ENCODE results near the gene RETREG2.

Gene RETREG2, protein sequence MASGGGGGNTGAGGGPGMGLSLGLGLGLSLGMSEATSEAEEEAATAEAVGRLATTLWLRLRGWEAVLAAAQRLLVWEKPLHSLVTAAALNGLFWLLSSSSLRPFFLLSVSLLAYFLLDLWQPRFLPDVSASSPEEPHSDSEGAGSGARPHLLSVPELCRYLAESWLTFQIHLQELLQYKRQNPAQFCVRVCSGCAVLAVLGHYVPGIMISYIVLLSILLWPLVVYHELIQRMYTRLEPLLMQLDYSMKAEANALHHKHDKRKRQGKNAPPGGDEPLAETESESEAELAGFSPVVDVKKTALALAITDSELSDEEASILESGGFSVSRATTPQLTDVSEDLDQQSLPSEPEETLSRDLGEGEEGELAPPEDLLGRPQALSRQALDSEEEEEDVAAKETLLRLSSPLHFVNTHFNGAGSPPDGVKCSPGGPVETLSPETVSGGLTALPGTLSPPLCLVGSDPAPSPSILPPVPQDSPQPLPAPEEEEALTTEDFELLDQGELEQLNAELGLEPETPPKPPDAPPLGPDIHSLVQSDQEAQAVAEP

DNA sequence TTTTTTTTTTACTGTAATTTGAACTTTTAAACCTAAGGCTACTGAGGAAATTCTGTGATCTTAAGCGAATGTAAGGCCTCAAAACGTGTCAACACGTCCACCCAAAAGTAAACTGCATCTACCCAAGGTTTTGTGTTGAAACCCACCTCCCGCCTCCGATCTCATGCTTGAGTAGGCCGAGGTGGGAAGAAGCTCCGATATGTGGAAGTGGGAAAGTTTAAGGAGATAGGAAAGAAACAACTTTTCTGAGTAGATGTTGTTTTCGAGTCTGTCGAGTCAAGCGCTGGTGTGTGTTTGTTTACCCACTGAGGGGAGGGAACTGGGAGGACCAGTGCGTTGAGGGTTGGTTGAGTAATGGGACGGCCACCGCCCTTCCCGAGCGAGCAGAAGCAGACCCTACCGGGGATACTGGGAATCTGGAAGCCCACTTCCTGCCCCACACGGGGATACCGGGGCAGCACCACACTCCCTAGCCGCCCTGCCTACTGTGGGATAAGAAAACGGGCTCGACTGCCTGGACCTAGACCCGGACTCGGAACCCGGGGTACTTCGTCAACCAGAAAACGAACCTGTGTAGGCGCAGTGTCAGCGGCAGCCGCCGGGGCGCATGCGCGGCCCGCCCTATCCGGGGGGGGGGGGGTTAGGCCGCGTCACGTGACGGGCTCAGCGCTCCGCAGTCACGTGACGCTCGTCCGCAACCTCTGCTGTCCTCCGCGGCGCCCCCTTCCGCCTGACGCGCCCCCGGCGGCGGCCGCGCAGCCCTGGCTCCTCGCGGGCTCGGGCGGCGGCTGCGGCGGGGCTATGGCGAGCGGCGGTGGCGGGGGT, at the start of gene RETREG2:
RETREG2 (plus strand) TSS at position 724 of the 825 bp plus-strand sequence; CDS start at position 802, 78 bp downstream.
- peak; percentile 78 for DNase-seq

DNA sequence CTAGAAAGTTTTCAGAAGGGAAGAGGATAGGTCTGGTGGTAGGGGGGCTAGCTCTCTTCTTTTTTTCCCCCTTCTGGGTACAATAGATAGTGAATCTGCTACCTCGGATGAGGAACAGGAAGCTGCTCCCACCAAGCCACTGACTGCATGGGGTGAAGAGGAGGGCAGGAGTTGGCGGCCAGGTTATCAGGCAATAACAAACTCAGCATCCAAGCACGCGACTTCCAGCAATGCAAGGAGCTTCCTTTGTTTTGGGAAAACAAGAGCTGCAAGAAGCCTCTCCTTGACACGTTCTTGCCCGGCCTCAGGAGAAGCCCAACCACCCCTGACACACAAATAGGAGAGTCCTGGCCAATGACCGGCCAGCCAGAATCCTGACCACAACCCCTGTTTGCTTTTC, 49.7 kb upstream of the RETREG2 start:
- DNase-seq = no peak

DNA sequence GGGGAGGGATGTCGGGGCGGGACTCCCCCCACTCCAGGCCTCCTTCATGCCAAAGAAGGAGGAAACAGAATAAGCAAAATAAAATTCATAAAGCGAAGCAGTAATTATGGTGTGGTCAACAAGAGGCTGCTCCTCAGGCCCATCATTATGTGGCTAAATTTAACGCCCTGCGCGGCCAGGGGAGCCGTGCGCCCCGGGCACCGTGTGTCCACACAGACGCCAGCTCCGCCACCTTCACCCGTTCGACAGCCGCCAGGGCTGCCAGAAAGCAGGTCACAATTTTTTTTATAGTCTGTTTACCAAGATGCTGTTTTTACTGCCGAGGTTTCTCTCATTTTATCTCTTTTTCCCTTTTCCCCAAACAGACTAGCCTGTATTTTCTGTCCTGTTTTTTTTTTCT, 48.5 kb upstream of the RETREG2 start:
- no peak for DNase-seq

DNA sequence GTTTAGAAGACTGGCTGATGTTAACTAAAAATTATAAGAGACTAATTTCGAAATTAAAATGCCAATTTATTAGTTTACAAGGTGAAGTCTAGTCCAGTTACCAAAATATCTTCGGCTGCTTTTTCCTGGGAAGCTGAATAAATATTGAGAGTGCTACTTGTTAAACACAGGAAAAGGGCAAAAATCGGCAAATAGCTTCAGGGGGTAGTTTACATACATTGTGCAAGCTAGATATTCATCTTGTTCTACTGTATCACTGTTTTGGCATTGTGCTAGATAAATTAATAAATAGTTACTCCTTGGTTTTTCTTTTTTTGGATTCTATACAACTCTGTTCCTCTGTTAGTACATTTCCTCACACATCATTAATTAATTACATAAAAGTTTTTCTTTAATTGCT, 46.7 kb upstream of the RETREG2 start:
- no peak for DNase-seq

DNA sequence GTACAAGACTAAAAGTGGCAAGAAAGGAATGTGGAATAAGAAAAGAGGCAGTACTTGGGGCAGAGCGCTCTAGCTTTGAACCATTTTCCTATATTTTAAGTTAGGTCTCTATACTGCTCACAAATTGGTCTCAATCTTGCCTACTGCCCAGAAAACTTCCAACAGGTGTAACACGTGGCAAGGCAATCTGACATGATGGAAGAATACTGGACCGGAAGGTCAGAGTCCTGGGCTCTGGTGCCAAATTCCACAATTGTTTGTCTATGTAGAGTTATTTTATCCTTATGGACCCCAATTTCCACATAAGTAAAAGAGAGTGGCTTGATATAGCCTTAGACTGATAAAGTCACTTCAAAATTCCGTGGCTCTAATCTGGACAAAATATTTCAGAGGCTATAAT, 46.3 kb upstream of the RETREG2 start:
- DNase-seq = no peak

DNA sequence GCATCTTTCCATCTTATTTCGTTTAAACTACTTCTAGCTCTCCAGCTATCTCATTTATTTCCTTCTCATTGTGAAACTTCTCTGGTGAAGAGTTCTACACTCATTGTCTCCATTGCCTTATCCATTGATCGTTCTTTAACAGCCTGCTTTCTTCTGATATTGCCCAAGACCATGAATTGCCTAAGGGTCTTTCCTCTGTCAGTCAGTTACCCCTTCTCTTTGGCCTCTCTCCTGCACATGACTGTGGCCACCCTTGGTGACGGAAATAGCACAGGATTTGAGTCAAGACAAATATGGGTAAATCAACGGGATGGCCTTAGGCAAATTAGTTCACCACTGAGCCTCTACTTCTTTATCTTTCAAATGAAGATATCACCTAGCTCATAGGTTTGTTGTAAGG, 44.1 kb upstream of the RETREG2 start:
- DNase-seq = no peak

DNA sequence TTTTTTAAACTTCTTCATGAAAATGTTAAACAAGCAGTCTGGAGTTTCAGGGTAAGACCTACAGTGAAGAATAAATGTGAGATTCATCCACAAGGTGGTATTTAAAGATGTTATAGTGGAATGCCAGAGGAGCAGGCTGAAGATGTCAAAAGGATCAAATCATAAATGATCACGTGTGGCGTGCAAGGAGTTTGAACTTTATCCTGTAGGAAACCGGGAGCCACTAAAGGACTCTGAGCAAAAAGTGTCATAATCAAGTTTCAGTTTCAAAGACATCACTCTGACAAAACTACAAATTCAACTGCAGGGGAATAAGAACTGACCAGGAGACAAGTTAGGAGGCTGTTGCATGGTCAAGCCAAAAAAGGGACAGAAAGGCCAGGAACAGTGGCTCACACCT, 37.4 kb upstream of the RETREG2 start:
- no peak for DNase-seq

DNA sequence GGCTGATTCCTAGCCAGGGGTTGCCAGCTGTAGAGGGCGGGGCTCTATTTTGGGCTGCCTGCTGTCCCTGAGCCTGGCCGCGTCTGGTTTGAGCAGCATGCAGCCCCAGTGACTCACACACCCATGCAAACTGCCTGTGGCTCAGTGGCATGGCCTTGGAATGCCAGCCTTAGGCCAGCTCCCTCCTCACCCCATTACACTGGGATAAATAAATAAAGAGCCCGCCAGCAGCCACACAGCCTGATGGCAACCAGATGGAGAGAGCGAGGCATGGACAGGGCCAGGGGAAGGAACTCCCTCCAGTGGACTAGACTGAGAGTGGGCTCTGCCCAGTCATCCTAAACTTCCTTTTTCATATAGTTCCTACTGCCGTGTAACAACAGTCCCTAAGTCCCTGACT, 35.7 kb upstream of the RETREG2 start:
- DNase-seq = no peak

DNA sequence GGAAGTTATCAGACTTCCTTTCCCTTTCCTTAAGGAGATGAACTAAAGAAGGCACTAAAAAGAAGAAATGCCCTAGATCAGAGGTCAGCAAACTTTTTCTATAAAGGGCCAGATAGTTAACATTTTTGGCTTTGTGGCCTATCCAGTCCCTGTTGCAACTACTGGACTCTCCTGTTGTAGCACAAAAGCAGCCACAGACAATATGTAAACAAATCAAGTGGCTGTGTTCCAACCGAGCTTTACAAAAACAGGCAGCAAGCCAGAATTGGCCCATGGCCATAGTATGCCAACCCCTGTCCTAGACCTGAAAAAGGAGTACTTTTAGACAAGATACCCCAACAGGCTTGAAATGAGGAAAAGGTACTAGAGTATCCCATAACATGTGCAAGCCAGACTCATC, 28.4 kb upstream of the RETREG2 start:
- DNase-seq = no peak

DNA sequence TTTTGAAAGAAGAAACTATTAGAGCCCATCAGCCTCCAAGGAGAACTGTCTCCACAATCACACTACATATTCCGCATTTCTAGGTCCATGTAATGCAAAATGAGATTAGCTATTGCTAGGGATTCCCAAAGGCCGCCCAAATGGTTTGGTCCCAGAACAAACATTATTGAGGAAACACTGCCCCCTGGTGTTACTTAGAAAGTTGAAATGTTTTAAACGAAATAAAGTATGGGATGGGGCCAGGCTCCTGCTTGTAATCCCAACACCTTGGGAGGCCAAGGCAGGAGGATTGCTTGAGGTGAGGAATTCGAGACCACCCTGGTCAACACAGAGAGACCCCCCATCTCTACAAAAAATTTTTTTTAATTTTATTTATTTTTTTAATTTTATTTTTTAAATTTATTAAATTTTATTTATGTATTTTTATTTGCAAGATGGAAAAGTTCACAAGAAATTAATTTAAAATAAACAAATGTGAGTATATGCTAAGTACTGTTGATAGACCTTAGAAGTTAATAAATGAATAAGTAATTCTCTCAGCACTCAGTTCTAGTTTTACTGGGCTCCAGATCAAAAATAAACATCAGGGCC, 22.9 kb upstream of the RETREG2 start:
- no peak for DNase-seq

DNA sequence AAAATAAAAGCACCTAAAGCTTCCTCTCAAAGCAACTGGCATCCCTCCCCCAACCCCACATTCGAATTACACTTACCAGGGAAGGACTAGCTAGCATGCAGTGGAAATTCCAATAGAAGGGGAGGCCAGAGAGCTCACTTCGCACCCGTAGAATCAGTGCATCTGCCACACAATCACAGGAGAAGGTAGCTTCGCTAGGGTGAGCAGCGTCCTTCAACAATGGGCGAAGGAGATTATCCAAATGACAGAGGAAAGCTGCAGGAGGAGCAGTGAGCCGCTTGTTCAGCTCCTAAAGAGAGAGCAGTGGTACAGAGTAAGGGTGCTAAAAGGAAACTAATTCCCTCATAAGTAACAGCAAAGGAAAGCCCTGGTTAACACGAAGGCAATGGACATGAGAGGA, 20.7 kb upstream of the RETREG2 start:
- no peak for DNase-seq

DNA sequence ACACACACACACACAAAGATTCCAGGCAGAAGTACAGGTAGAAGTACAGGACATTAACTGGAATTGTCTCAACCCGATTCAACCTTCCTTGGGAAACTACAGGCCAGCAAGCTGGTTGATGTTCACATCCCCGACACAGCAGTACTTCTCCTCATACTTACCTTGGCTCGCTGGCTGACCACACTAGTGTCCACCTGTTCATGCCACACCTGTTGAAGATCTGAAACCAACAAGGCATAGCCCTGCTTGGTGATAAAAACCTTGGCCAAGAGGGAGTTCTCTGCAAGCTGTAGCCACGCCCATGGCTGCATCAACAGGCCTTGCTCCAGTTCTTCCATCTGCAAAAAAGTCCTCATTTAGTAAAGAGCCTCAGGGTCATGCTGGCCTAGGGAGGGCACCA, 20.1 kb upstream of the RETREG2 start:
- DNase-seq = no peak

DNA sequence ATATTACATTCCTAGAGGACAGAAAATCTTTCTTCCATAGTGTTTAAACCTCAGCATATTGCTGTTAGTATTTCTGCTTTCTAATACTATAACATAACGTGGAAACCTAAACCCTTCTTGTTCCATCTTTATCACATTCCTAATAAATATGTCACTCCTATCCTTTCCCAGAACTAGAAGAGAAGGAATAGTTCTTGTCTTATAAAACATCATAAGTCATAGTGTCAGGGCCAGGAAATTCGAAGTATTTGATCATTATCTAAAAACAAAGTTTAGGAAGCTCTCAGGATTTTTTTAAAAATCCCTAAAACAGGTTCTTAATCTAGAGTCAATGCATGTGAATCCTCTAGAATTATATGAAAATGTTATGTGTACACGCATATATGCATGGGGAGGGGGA, 19.5 kb upstream of the RETREG2 start:
- DNase-seq = no peak

DNA sequence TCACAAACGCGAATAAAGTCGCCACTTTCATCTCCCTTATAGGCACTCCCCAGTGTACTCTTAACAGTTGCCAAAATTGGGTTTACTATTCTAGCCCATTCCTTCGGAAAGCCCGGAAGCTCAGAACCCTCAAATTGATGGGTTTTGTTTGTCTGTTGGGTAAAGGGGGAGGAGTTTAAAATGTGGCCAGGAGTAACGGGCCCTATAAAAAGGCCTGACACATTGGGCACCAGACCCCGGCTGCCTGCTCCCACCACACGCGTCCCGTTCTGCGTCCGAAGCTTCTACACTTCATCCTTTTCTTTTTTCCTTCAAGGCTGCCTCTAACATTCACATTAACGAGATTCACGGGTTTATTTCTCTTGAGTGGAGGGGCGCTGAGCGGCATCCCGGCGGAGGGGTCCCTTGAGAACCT, 18.3 kb upstream of the RETREG2 start:
- no peak for DNase-seq

DNA sequence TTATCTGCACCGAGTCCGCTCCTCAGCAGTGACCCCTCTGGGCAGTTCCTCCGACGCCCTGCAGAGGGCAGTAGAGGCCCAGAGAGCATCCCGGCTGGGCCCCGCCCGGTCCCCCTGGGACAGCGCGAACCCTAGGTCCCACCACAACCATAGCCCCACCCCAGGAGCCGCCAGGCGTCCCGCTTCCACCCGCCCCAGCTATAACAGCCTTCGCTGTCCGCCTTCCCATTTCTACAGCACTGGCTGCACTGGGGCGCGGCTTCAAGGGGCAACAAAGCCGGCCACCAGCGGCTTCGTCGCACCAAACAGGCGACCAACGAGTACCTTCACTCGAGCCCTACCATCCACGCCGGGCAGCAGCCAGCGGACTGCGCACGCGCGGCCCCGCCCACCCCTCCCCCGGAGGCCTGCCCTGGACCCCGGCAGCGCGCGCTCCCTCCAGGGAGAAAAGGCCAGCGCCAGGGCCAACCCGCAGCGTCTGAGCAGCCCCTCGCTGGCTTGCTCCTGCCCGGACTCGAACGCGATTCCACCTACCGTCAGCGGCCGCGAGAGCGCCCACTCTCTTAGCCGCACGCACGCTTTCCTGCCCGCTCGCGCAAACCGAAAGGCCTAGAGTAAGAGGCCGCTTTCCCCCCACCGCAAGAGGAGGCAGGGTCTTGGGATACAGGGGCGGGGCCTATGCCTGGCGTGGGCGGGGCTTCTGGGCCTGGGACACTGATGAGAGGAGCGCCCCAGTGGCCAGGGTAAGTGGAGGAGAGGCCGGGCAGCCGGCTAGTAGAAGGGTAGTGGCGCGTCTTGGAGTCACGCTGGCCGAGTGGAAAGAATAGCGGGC, 17.7 kb upstream of the RETREG2 start, which contains the start of gene NHEJ1:
NHEJ1 (minus strand) TSS at position 630 of the 832 bp plus-strand sequence. CDS start 2,453 bp downstream, outside the sequence.
- DNase-seq = peak; percentile 94

DNA sequence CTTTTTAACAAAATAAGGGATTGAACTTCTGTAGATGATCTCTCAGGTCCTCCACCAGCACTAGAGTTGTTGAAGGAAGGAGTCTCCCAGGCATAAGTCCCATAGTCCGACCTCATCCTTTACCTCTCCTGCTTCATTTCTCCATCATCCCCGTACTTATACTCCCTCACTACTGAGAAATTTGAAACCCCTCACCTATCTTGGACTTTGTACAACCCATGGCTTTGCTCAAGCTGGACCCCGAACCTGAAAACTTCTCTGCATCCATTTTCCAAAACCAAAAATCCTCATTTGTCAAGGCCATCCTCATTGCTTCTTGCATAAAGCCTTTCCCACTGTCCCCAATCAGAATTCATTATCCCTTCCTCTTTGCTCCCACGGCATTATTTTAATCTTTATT, 17.0 kb upstream of the RETREG2 start:
- no peak for DNase-seq

DNA sequence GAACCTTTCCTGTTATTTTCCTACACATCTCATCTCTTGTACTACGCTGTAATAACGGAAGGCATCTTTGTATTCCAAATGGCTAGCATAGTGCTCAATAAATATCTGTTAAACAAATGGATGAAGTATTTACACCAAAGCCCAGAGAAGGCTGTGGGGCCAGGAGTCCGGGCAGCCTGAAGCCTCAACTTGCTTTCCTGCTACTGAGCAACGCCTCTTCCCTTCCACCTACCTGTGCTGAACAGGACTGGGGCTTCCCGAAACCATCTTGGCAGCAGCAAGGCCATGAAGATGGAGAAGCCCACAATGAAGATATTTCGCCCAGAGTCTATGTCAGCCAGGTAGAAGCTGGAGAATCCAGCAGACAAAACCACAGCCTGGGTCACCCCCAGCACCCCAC, 14.9 kb upstream of the RETREG2 start:
- DNase-seq = no peak

DNA sequence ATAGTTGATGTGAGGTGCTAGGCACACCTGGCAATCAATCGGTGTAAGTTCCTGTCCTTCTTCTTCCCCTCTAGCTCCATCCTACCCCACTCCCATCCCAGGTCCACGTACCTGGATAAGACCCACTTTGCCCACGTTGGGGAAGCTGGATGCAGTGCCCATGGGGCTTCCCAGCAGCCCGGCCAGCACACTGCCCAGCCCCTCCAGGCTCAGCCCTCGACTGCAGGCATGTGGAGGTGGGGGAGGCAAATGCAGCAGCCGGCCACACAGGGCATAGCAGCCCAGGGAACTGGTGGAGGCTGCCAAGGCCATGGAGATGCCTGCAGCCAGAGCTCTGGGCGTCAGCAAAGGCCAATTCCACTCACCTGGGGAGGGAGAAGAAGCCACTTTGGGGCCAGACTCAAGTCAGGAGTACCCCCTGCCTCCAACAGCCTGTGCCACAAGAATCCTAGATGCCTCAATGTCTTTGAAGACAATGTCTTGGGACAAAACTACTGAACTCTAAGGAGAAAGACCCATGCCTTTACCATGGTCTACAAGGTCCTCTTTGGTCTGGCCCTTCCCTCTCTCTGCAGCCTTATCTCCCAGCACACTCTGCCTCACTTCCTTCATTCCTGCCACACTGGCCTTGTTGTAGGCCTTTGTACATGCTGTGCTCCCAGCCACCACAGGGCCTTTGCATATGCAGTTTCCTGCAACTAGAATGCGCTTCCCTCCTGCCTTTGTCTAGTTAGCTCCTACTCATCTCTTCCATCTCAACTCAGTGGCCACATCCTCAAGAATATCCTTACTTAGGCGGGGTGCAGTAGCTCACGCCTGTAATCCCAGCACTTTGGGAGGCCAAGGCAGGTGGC, 12.8 kb upstream of the RETREG2 start:
- DNase-seq = no peak

DNA sequence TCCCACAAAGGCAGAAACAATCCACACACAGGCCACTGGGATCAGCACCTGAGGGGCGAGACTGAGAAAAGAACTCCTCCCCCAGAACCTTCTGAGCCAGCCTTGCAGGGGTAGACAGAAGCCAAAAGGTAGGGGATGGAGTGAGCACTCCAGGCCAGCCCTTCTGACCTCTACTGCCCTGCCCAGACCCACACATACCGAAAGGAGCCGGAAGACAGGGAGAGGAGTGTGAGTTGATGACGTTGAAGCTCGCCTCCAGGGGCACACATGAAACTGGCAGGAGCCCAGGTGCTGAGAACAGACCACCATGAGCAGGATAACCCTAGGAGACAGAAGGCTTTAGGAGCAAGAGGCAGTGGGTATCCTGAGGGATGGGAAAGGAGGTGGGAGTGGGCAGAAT, 10.1 kb upstream of the RETREG2 start:
- DNase-seq = no peak

DNA sequence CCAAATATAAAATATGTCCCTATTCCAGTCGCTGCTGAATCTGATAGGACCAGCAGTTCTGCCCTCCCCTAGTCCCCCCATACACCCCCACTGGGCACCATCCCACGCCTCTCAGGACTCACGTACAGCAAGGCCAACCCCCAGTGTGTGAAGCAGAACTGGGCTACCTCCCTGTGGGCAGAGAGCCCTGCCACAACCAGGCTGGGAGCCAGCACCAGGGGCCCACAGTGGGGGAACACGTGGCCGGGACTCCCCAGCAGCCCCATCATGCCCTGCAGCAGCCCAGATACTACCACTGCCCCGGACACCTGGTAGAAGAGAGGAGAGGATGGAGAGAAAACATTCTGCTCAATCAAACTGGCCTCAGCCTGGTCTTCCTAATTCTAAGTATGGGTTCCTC, 9.5 kb upstream of the RETREG2 start:
- no peak for DNase-seq

DNA sequence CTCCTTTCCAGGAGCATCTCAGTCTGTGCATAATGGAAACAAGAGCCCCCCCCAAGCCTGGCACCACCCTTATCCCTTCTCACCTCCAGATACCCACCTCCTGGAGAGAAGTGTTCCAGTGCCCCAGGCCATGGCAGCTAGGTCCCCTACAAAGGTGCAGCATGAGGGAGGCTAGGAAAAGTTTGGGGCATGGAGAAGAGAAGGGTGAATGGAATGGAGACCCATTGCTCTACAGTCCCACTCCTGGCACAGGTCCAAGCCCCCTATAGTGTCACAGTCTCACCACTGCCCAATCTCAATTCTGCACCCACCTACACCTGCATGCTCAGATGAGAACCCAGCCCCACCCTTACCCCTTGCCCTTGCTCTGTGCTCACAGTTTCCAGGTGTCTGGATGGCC, 9.1 kb upstream of the RETREG2 start:
- DNase-seq = no peak

Measured in activated CD4-positive, CD25-positive, alpha-beta regulatory T cell treated with anti-CD3 and anti-CD28 coated beads, Interleukin-2, amount 50 U/mL, for 72 hours (primary cell).